ENCODE data around the gene MRPL36. TPM values are rescaled to one million over a fixed set of nuclear protein-coding genes. Genes with fewer than 3 reads are reported as not detected.

Gene MRPL36
- total and polyA plus RNA-seq, 2 experiments from 2014 or later = 47.5 to 149 TPM

Other genes starting within 250 kb of the MRPL36 start
- 82.1 and 94.8 TPM in 2 replicates for gene NDUFS6, start 1.6 kb upstream of the MRPL36 start, total RNA-seq (2014; rRNA removed; shearing (Covaris generic))
- gene NDUFS6, start 1.6 kb upstream of the MRPL36 start, polyA plus RNA-seq (2016; fragmentation: Nextera tagmentation; extraction: Ambion mirVana) = 279 and 289 TPM in 2 replicates
- gene IRX4, start 83.1 kb upstream of the MRPL36 start, total RNA-seq (2014; rRNA removed; shearing (Covaris generic)) = 1.7 and 2.8 TPM in 2 replicates
- gene IRX4, start 83.1 kb upstream of the MRPL36 start, polyA plus RNA-seq (2016; fragmentation: Nextera tagmentation; extraction: Ambion mirVana) = 0.70 and 0.82 TPM in 2 replicates

All from GM23338 (cell line).